ENCODE measurements around the gene CCDC63.

DNA sequence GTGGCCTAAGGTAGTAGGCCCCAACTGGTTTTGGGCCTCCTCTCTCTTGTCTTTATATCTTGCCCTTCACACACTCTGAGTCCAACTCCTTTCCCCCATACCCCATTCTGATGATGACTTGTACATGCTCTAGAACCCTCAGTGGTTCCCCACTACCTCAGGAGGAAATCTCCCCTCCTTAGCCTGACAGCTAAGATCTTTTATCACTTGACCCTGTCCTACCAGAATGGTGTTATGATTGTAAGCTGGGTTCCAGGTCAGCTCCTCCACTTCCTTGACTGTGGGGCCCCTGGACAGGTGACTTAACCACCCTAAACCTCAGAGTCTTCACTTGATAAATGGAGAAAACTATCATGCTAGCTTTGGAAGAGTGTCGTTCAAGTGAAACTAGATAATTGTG is 83.0 kb downstream of the CCDC63 start:
- no peak for TF ChIP-seq MAX (IDR thresholded peaks at IDR 0.05; ENCODE audit: low read depth, low read length)
- TF ChIP-seq, protein P1, sequence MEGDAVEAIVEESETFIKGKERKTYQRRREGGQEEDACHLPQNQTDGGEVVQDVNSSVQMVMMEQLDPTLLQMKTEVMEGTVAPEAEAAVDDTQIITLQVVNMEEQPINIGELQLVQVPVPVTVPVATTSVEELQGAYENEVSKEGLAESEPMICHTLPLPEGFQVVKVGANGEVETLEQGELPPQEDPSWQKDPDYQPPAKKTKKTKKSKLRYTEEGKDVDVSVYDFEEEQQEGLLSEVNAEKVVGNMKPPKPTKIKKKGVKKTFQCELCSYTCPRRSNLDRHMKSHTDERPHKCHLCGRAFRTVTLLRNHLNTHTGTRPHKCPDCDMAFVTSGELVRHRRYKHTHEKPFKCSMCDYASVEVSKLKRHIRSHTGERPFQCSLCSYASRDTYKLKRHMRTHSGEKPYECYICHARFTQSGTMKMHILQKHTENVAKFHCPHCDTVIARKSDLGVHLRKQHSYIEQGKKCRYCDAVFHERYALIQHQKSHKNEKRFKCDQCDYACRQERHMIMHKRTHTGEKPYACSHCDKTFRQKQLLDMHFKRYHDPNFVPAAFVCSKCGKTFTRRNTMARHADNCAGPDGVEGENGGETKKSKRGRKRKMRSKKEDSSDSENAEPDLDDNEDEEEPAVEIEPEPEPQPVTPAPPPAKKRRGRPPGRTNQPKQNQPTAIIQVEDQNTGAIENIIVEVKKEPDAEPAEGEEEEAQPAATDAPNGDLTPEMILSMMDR (IDR thresholded peaks at IDR 0.05; ENCODE audit: low read depth, low read length): no peak
- no peak for TF ChIP-seq POLR2A (IDR thresholded peaks at IDR 0.05; ENCODE audit: extremely low read depth, insufficient read length)

Data from NB4 (cell line).